ENCODE results near the gene ZSCAN30.

The ZSCAN30 gene

GRCh38 chr18:35290094-35290735 is at the start of gene ZSCAN30:
ZSCAN30 (minus strand) TSS chr18:35290229; CDS start chr18:35264352, 25,877 bp downstream.
- DNase-seq: peak; percentile 97

- DNase-seq: no peak
Observed at GRCh38 chr18:35337286-35337685, 47.3 kb upstream of the ZSCAN30 start.

GRCh38 chr18:35335866-35336265 is 45.8 kb upstream of the ZSCAN30 start:
- DNase-seq: no peak

GRCh38 chr18:35334821-35335220 is 44.8 kb upstream of the ZSCAN30 start:
- DNase-seq: no peak

- no peak for DNase-seq
Observed at GRCh38 chr18:35334212-35334611, 44.2 kb upstream of the ZSCAN30 start.

- DNase-seq: no peak
Observed at GRCh38 chr18:35331367-35332087, 41.5 kb upstream of the ZSCAN30 start.

GRCh38 chr18:35328868-35329267 is 38.8 kb upstream of the ZSCAN30 start:
- no peak for DNase-seq

GRCh38 chr18:35326695-35327387 is 36.8 kb upstream of the ZSCAN30 start:
- no peak for DNase-seq

GRCh38 chr18:35324926-35325655 is 35.1 kb upstream of the ZSCAN30 start:
- no peak for DNase-seq

- DNase-seq: no peak
Observed at GRCh38 chr18:35322486-35323458, 32.7 kb upstream of the ZSCAN30 start.

GRCh38 chr18:35311496-35311895 is 21.5 kb upstream of the ZSCAN30 start:
- no peak for DNase-seq

GRCh38 chr18:35306588-35307250 is 16.7 kb upstream of the ZSCAN30 start:
- no peak for DNase-seq

- no peak for DNase-seq
Observed at GRCh38 chr18:35303610-35304009, 13.6 kb upstream of the ZSCAN30 start.

- DNase-seq: no peak
Observed at GRCh38 chr18:35296060-35296459, 6.0 kb upstream of the ZSCAN30 start.

GRCh38 chr18:35291166-35291565 is 1.1 kb upstream of the ZSCAN30 start:
- no peak for DNase-seq

- DNase-seq: peak; percentile 30
Observed at GRCh38 chr18:35289727-35290093, 319 bp downstream of the ZSCAN30 start.

GRCh38 chr18:35289293-35289692 is 736 bp downstream of the ZSCAN30 start:
- DNase-seq: no peak

- no peak for DNase-seq
Observed at GRCh38 chr18:35284841-35285240, 5.2 kb downstream of the ZSCAN30 start.

- no peak for DNase-seq
Observed at GRCh38 chr18:35283923-35284794, 5.9 kb downstream of the ZSCAN30 start.

- DNase-seq: no peak
Observed at GRCh38 chr18:35282353-35282752, 7.7 kb downstream of the ZSCAN30 start.
